Psoas muscle (tissue), 8 donors: ENCODE data around the gene PRPSAP1. TPM values are rescaled to one million over a fixed set of nuclear protein-coding genes. Genes with fewer than 3 reads are reported as not detected.

Experiments used
- ATAC-seq, 4 donors: fragments of 200-7000 bp; cut with Tn5 transposase; one replicate each; pipeline ENCODE4 v1.9.1; 2020; ENCODE audit warnings: moderate library complexity in 3 of 4, mild to moderate bottlenecking in 2 of 4
- DNase-seq, 2 donors: peaks; one replicate each; pipeline ENCODE4 v3.0.0-alpha.2; 2020
- H3K27ac ChIP-seq: fragments of 200-600 bp; one replicate; pipeline ENCODE4 v1.8.0; 2022
- H3K27me3 ChIP-seq, 3 donors: fragments of 200-600 bp in 1 of 3; one replicate each; pipeline versions ENCODE4 v1.6.1 to v1.8.0; 2013 to 2022; ENCODE audit warnings: low read length in 2 of 3, mild to moderate bottlenecking in 2 of 3, moderate library complexity in 1 of 3; ENCODE audit not compliant: insufficient read depth in 3 of 3
- H3K36me3 ChIP-seq, 2 donors: fragments of 200-600 bp in 1 of 2; one replicate each; pipeline versions ENCODE4 v1.6.1 to v1.8.0; 2013 to 2022; ENCODE audit warnings: low read depth in 1 of 2, mild to moderate bottlenecking in 1 of 2, moderate library complexity in 1 of 2; ENCODE audit not compliant: insufficient read depth in 1 of 2
- H3K4me1 ChIP-seq: fragments of 200-600 bp; one replicate; pipeline ENCODE4 v1.8.0; 2022
- H3K4me3 ChIP-seq: fragments of 200-600 bp; one replicate; pipeline ENCODE4 v1.8.0; 2022; ENCODE audit warnings: mild to moderate bottlenecking
- H3K9me3 ChIP-seq: fragments of 200-600 bp; one replicate; pipeline ENCODE4 v1.8.0; 2022
- CTCF ChIP-seq: fragments of 200-600 bp; IDR thresholded peaks from one replicate; pipeline ENCODE4 v1.8.0; 2022; ENCODE audit warnings: antibody characterized with exemption
- WGBS, 3 donors: extraction: QIAGEN DNeasy Blood & Tissue Kit; methylation state at CpG; one replicate each; pipeline versions ENCODE4 v1.1.6 to v1.1.7; 2013; 5-methylcytosine and 5-hydroxymethylcytosine counted together
- intact Hi-C, 2 donors: fragments of 100-400 bp; cut with DNase I; formaldehyde crosslinking; loops; one replicate each; pipeline versions ENCODE4 v1.11.0 to v1.14.2; 2022
- polyA plus RNA-seq, 3 donors: library from polyadenylated mRNA; stranded (reverse); fragments of 200-250 nt; gene quantifications; one replicate each; pipeline ENCODE4 v1.2.3, GENCODE V29; 2013
- total RNA-seq, 4 donors: library from RNA; stranded (reverse); fragmentation: NEBNext Ultra II Directional in 2 of 4; extraction: Animal tissue kit (Norgen Biotek cat#: 25700) in 2 of 4; gene quantifications; one replicate each; pipeline versions ENCODE4 v1.2.1 to v1.2.4, GENCODE V29; 2021 to 2023
- donor health status: healthy with polysubstance abuse.
- donor health status: DM: no; HTN: no; CAD: no; lungs with moderate emphysema.
- donor health status: Bipolar disorder and iron deficiency.
- donor health status: healthy.
- donor health status: DM: yes; HTN: yes; CAD: no.
- donor health status: DM: no; HTN: no; CAD: no.
- donor health status: DM: no; HTN: no; CAD: no.
- donor health status: DM: yes; HTN: yes; CAD: no.

The PRPSAP1 gene
- total and polyA plus RNA-seq, 7 donors, result 9.5 to 24.7 (median 17.8) TPM

DNA sequence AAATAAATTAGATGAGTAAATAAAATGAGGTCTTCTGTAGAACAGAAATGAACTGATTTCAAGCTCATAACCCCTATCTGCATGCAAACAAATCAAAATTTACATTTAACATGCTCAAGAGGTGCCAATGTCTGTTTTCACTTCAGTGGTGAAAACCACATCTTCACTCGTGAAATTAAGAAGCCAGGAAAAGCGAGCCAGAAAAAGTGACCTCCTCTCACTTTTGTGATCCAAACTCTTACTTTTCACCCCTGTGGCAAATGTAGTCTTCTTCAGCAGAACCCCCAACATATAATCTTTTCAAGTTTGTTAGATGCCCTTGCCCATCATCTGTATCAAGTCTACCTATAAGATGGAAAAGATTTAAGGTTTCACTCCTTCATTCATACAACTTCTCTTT is 36.2 kb downstream of the PRPSAP1 start:
- no peak for DNase-seq
- no peak for TF ChIP-seq CTCF
- Histone ChIP-seq H3K36me3 (peaks cover 5 to 63% of the 10 kb centered on the region in 2 donors), H3K9me3 (no peaks in the 10 kb centered on the region), H3K4me3 (no peak overlapping the region), H3K27me3 (no peaks in the 10 kb centered on the region), H3K4me1 (no peaks in the 10 kb centered on the region), H3K27ac (no peak overlapping the region)
- WGBS, 3 donors, result 74 to 93% (median 85%) methylated on average over 2 of the region's 2 CpGs
- intact Hi-C loops, result loop anchor here in 1 of 2 donors (10.0 kb wide), 1 partner anchor 47 kb away; no protein-coding TSS in a partner anchor
- no peak for ATAC-seq

GRCh38 chr17:76314392-76315227 is 39.1 kb downstream of the PRPSAP1 start:
- peaks cover 9 to 76% of the 10 kb centered on the region in 2 donors for H3K36me3 ChIP-seq
- 77 to 84% (median 83%) methylated on average over 15 of the region's 15 CpGs for WGBS, 3 donors
- H3K9me3 ChIP-seq, result no peaks in the 10 kb centered on the region
- H3K4me3 ChIP-seq, result no peak overlapping the region
- H3K4me1 ChIP-seq, result no peaks in the 10 kb centered on the region
- H3K27ac ChIP-seq, result no peak overlapping the region
- ATAC-seq (peak in 3 of 4 donors; percentile 19 to 37 (median 37)), DNase-seq (no peak)
- TF ChIP-seq CTCF, result no peak
- no peaks in the 10 kb centered on the region for H3K27me3 ChIP-seq
- intact Hi-C loops, result loop anchor here in 1 of 2 donors (10.0 kb wide), 1 partner anchor 50 kb away; no protein-coding TSS in a partner anchor

- WGBS, 3 donors, result 76 to 81% (median 81%) methylated on average over 9 of the region's 9 CpGs
- Histone ChIP-seq H3K4me3 (no peak overlapping the region), H3K4me1 (no peaks in the 10 kb centered on the region), H3K9me3 (no peaks in the 10 kb centered on the region), H3K27me3 (no peaks in the 10 kb centered on the region), H3K27ac (no peak overlapping the region), H3K36me3 (peaks cover 9 to 79% of the 10 kb centered on the region in 2 donors)
- DNase-seq, result no peak
- intact Hi-C loops, result loop anchor here in 1 of 2 donors (10.0 kb wide), 1 partner anchor 52 kb away; no protein-coding TSS in a partner anchor
- ATAC-seq, result no peak
- TF ChIP-seq CTCF, result no peak
Measured at GRCh38 chr17:76312735-76313134, 41.0 kb downstream of the PRPSAP1 start.

- intact Hi-C loops, result loop anchor here in 1 of 2 donors (10.0 kb wide), 1 partner anchor 195 kb away; the partner anchor contains the start of gene RHBDF2
Measured at GRCh38 chr17:76309461-76309860, 44.3 kb downstream of the PRPSAP1 start.

More at GRCh38 chr17:76309461-76309860, 44.3 kb downstream of the PRPSAP1 start:
- Histone ChIP-seq H3K4me3 (no peak overlapping the region), H3K27me3 (no peaks in the 10 kb centered on the region), H3K36me3 (peaks cover 4 to 69% of the 10 kb centered on the region in 2 donors), H3K4me1 (no peaks in the 10 kb centered on the region), H3K27ac (no peak overlapping the region), H3K9me3 (no peaks in the 10 kb centered on the region)
- ATAC-seq (no peak), DNase-seq (no peak)
- 83 to 89% (median 86%) methylated on average over 4 of the region's 4 CpGs for WGBS, 3 donors
- no peak for TF ChIP-seq CTCF
